8988T (cell line): ENCODE data around the gene MYO9B.

Source experiments
- DNase-seq: peaks from one replicate; pipeline ENCODE4 v3.0.0; 2011

MYO9B gene

DNA sequence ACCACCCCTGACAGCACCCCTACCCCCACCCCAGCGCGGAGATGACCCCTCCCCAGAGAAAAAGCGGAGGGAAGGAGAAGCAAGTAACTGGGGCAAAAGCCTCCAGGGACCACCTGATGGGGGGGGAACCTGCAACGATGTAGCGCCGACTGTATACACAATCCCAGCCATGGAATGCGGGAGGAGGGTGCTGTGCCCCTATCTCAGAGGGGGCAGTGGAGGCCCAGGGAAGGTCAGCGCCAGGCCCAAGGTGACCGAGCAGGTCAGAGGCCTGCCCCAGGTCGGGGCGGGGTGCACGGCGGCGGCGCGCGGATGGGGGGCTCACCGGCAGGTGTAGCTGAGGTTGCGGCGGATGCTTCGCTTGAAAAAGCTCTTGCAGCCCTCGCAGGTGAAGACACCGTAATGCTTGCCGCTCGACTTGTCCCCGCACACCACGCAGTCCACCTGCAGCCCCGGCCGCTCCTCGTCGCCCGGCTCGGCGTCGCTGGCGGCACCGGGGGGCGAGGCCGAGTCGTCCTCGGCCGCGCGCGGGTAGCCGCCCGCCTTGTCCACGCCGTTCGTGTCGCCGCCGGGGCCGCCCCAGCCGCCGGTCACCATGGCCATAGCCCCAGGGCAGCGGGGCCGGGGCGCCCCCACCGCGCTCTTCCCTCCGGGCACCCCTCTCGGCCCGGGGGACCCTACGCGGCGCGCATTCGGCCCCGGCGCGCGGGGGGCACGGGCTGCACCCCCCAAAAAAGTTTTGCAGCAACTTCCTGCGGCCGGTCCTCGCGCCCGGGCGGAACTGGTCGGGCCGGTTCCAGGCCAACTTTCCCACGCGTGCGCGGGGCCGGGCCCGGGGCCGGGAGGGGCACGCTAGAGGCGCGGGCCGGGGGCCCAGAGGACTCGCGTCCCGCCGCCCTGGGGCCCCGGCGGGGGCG, 169.3 kb downstream of the MYO9B start:
- peak; percentile 46 for DNase-seq

DNA sequence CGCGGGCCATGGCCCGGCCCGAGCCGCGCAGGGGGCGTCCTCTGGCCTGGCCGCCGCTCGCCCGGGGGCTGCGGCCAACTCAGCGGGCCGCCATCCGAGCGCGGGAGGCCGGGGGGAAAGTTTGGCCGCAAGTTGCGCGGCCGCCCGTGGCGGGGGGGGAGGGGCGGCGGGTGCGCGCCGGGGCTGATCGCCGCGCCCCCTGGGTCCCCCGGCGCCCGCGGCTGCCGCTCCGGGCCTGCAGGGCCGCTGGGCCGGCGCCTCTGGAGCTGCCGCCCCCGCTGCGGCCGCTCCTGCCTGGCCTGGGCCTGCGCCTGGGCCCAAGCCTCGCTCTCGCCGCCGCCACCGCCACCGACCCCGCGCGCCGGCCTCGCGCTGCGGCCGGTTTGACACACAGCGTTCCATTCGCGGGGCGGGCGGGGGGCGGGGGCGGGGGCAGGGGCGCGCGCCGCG, 170.0 kb downstream of the MYO9B start, which contains the start of gene NR2F6:
Gene NR2F6, minus strand, starts transcription at position 385 of the 450 bp plus-strand sequence. CDS start 699 bp downstream, outside the sequence.
- DNase-seq: no peak

DNA sequence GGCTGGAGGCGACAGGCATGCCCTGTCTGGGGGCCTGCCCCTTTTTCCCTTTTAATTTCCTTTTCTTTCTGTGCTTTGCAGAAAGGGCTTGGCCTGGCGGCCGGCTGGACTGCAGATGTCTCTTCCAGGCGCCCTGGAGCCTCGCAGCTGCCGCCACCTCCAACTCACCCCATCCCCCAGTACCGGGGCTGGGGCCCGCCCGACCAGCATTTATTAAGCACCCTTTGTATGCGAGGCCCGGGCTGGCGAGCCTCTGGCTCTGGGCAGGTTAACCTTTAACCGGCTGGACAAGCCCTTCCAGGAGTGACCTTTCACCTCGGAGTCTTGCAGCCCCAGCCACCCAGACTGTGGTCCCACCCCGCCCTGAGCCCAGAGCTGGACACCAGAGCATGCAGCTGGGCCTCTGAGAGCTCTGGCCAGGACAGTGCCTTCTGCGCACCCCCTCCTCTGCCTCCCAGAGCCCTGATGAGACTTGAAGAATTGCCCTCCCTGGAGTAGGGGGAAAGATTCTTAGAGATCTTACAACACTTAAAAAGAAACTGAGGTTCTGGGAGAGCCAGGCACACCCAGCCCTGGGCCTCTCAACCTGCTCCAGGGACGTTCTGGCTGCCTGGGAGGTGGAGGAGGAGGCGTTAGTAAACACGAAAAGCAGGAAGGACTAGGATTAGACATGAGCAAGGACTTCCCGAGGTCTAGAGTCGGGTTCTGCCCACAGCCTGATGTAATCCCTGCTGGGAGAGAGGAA, 171.3 kb downstream of the MYO9B start:
- peak; percentile 21 for DNase-seq

DNA sequence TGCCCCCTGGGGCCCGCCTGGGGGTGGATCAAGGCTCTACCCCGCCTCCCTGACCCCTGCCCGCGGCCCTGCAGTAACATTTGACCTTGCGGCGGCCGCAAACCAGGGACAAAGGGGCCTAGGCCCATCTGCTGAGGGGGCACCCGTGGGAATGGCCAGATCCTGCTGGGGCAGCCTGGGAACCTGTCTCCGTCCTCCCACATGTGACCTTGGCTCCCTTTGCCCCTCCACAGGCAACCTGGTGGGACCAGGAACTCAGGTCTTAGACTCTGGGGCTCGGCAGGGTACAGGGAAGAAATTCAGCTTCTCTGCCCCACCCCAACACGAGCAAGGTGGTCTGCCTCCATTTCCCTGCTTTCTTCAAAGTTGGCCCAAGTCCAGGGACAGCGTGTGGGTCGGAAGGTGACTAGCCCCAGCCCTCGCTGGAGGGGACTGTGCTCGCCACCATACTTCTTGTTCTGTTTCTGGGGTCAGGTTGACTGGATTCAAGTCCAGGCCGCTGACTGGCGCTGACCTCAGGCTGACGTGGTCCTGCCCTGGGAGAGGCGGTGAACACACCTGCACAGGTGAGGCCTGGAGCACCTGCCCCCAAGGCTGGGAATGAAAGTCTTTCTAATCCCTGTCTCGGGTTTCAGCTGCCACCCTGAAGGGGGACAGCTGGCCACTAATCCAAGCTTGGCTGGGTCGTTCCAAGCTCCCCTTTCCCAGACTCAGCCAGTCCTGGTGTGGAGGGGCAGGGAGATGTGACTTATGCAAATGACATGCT, 172.6 kb downstream of the MYO9B start:
- DNase-seq: peak; percentile 47

DNA sequence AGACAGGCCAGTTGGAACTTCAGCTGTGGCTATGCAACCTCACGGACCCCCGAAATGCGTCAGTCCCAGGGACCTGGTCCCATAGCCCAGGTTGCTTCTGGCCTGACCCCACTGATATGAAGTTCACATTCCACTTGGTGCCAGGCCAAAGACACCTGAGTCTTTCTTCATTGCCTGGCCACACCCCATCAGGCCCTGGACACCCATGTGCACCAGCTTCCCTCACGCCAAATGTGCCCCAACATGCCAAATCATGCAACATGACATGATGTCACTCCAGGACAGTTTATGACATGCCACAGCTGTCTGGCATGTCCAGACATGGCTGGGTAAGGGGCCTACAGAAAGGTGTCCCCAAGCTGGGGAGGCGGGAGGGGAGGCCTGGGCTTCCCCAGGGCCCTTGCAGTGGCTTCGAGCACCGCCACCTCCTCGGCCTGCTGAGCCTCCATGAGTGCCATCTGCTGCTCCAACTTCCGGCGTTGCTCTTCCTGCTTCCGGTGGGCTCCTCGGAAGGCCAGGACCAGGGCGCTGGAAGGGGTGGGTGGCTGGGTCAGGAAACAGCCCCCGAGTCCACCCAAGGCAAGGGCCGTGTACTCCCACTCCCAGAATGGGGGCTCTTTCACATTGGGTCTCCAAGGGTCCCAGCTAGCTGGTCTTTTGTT, 174.4 kb downstream of the MYO9B start:
- no peak for DNase-seq

DNA sequence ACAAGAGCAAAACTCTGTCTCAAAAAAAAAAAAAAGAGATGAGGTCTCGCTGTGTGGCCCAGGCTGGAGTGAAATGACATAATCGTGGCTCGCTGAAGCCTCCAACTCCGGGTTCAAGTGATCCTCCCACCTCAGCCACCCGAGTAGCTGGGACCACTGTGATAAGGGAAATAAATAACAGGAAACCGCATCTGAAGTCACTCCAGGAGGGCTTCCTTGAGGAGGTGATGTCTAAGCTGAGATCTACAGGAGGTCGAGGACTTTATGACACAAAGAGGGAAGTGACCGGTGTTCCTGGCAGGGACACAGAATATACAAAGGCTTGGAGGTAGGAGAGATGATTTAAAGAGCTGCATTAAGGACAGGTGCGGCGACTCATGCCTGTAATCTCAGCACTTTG, 179.1 kb downstream of the MYO9B start:
- no peak for DNase-seq

DNA sequence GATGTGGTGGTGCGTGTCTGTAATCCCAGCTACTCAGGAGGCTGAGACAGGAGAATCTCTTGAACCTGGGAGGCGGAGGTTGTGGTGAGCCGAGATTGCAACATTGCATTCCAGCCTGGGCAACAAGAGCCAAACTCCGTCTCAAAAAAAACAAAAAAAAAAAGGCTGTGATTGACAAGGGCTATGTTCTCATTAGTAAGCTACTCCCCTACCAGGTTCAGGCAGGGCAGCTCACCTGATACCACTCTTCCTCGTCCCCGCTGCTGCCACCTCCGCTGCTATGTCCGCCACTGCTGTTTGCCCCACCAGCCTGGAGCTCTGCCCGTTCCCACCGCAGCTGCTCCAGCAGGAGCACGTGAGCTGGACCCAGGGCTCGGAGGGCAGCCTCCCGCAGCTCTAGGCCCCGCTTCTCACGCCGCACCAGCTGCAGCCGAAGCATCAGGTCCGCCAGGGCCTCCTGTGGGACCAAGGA, 179.6 kb downstream of the MYO9B start:
- no peak for DNase-seq

DNA sequence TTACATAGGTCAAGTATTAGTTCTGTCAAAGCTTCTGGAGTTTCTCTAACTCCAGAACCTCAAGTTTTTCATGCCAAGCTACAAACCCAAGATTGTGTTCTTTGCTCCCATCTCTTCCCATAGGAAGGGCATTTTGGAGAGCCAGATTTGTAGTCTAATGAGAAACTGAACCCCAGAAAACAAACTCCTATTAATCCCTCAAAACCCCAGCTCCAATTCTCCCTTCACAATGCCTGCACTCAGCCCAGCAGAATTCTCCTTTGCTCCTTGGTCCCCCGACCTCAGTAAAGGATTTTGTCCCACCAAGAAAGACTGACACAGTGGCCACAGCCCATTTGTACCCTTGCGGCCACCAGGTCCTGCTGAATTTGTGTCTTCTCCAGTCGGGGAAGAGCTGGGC, 180.6 kb downstream of the MYO9B start:
- no peak for DNase-seq

DNA sequence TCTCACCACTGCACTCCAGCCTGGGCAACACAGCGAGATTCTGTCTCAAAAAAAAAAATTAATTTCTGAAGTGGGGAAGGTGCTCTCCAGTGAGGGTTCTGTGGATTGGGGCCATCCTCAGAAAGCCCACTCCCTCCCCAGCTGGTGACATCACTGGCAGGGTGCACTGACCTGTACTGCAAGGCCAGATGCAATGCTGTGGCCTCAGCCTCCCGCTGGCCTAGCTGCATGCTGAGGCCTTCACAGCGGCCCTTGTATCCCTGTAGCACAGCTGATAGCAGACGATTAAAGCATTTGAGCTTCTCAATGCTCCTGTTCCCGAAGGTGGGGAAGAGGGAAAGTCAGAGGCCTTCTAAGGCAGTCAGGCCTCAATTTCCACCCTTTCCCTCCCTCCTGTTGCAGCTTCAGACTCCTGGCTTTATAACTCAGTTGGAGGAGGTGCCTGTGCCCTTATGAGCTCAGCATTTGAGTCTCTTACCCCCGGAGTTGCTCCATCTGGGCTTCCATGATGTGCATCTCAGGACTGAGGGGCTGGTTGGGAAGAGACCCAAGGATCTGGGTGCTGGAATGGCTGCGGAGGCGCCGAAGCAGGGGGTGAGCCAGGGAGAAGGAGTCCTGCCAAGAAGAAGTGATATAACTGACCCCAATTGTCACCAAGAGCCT, 183.7 kb downstream of the MYO9B start:
- no peak for DNase-seq

DNA sequence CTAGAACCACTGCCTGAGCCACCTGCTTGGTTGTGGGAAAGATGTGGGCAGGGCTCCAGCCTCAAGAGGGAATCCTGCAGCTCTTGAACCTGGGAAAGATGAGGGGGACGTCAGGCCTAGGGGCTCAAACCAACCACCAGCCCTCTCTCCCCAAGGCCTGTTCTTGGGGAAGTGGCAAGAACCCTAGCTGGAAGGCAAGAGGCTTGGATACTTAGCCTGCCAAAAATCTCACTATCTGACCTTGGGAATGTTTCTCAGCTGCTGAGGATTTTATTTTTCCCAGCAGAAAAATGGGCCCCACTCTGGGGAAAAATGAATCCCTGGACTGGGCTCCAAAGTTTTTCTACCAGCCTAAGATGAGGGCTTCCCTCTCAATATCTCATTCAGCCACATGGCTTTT, 184.4 kb downstream of the MYO9B start:
- no peak for DNase-seq

DNA sequence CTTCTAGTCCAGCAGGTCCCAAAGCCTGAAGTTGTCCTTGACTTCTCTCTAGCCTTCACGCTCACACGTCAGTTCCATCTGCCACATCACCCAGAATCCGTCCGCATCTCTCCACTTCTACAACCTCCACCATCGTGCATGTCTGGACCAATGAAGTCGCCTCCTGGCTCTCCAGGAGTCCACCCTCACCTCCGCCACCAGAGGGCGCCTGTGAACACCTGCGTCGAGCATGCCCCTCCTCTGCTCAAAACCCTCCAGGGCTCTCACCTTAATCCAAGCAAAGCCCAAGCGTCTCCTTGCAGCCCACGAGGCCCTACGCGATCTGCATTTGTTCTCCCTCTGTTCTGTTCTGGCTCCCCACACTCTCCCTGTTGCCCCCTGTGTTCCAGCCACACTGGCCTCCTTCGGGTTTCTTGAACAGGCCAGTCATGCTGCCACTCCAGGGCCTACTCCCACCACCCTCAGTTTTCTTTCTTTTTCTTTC, 185.3 kb downstream of the MYO9B start:
- peak; percentile 94 for DNase-seq

DNA sequence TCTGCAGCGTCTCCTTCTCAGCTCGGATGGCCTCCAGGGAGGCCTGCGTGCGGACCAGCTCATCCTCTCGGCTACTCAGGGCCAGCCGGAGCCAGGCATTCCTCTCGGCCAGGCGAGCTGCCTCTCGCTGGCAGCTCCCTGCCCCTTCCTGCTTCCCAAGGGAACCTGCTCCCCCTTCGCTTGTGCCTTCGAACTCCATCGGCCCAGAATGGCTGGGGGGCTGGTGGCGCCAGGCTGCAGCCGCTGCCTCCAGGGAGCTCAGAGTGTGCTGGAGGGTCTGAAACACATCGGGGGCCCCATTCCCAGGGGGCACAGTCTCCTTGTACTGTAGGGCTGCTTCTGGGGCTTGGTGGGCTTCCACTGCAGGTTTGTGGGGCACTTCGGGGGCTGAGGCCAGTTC, 187.0 kb downstream of the MYO9B start:
- DNase-seq: no peak
